GM18873 (cell line): ENCODE measurements around the gene DLGAP5.

Source experiments
- ATAC-seq: cut with Tn5 transposase; IDR thresholded peaks from one replicate; pipeline ENCODE4 v1.9.1; 2021; ENCODE audit warnings: mild to moderate bottlenecking, moderate library complexity, moderate number of reproducible peaks; ENCODE audit not compliant: unreplicated experiment, low FRiP score

The DLGAP5 gene

DNA sequence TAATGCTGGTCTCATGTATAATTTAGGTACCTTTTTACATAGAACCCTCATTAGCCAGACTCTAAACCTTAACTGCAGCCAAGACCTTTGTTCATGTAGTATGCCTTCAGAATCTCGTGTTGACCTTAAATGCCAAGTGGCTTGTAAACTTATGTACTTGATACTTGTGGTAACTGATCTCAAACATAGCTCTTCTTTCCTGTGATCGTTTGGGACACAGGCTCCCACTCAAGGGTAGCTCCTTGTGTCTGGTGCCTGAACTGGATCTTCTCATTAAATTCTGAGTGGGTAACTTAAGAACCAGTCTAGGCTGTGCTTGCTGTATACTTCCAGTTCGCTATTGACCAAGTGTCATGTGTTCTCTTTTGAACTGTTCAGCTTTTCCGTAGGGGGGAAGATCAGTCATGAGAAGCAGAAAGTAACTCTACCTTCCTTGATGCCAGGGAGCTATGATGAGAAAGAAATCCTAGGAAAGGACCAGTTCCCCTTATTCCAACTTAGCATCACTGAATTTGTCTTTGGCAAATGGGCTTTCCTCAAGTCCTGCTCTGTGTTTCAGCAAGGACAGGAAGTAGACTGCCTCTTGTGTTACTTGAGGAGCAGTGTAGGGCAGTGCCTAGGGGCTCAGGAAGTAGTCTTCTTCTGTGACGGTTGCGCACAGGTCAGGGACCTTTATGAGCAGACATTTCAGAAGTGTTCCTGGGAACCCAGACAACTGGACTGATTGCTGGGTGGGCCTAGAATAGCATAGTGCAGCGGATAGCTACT lies 59.8 kb downstream of the DLGAP5 start:
- no peak for ATAC-seq

DNA sequence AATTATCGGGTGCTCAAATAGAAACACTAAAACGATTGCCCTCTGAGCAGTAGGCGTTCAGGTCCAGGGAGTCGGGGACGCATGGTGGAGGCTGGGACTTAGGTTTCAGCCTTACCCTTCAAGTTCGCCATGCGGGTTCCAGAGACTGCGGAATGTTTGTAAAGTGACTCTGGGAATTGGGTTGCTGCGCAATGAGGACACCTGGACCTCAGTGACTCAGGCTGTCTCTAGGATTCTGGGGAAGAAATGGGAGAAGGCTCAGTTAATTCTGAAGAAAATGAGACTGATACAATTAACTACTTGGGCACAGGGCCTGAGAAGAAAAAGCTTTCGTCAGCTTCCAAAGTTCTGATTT lies 61.2 kb downstream of the DLGAP5 start:
- no peak for ATAC-seq

DNA sequence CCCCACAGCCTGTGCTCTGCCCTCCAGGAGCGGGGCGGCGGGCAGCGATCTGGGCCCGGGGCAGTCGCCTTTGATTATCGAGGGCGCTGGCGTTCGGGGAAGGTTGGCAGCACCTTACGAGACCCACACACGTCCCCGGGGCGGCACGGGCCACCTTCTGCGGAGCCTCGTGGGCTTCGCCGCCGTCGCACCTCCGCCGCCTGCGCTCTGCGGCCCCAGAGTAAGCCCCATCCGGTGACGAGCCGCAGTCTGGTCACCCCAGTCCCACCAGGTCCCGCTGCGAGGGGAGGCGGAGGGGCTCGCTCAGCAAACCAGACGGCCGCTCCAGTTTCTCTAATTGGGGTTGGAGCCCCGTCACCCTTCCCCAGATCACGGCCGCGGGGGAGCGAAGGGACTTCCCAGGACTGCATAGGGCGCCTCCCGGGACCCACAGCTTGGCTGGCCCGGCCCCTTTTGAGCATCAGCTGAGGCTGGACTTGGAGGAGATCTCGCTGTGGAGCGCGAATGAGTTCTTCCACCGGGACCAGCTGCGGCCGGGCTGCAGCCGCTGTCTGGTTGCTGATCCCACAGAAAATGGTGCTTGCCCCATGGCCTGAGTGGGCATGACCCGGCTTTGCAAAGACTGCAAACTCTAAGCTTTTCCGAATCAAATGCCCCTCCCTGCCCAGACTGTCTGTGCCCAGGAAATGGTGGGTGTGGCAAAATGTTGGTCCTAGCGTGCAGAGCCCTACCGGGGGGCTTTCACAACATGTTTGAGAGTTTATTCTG lies 61.8 kb downstream of the DLGAP5 start:
- ATAC-seq, result peak; percentile 42

DNA sequence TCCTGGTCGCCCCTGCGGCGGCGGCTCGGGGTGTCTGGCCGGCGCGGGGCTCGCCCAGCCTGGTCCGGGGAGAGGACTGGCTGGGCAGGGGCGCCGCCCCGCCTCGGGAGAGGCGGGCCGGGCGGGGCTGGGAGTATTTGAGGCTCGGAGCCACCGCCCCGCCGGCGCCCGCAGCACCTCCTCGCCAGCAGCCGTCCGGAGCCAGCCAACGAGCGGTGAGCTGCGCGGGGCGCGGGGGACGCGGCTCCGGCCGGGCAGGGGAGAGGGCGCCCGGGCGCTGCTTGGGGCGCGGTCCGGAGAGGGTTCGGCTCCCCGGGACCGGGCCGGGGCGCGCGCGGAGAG lies 62.3 kb downstream of the DLGAP5 start, which contains the start of gene LGALS3:
LGALS3 (plus strand) TSS at position 167 of the 342 bp plus-strand sequence. CDS start 8,122 bp downstream, outside the sequence.
- ATAC-seq, result peak; percentile 27

DNA sequence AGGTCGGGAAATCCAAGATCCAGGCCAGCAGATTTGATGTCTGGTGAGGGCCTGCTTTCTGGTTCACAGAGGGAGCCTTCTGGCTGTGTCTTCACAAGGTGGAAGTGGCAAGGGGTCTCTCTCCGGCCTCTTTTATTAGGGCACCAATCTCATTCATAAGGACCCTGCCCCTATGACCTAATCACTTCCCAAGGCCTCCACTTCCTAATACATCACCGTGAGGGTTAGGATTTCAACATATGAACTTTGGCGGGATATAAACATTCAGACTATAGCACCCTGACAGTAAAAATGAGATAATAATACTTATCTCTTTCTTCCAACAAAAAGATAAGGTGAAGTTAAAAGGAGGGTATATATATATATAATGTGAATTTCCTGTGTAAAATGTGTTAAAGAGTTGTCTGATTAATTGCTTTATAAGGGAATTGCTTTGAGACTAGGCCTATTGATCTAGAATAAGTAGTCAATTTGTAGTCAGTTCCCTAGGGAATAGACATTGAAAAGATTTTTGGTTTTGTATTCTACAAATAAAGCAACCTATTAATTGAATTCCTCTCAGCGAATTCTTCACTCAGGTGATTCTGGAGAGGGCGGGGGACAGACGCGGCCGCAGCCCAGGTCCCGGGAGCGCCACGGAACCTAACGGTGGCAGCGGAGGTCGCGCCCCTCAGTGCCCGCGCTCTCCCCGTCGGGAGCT lies 62.8 kb downstream of the DLGAP5 start:
- no peak for ATAC-seq

DNA sequence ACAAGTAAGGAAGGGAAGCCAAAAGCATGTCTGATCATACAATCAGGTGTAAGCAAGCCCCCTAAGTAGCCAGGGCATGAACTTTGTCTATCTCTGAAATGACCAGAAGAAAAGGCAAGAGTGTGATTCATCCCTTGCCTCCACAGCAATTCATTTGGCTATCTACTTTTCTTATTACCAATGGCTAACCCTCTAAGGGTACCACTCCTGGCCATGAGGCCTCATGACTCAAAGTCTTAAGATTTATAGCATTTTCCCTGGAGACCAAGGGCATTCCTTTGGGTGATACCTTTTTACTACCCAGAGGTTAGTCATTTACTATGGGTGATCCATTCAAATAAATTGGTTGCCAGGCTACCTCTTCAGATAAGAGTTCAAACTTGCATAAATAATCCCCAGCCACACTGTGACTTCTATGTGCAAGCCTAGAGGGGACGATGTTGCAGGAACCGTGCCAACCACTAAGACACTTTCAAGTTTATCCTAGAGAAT lies 63.9 kb downstream of the DLGAP5 start:
- ATAC-seq, result no peak

DNA sequence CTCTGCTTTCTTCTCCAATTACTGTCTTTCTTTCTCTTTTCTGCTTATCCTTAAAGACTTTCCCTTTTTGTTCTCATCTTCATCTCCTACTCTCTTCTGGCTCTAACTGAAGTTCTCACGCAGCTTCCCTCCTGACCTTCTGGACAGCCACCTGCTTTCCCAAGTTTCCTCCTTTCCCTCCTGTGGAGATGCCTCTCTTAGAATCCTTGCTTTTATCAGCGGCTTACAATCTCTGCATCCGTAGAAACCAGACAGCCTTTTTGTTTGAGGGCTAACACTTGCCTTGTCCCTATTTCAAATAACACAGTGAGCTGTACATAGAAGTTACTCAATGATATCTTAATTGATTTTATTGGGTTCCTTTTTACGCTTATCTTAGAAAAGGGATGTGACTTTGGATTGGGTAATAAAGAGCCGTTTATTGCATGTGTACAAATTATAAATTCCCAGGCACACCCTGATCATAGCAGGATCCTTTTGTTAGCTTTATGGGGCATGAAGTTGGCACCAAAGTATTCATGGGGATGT lies 64.4 kb downstream of the DLGAP5 start:
- ATAC-seq, result no peak

DNA sequence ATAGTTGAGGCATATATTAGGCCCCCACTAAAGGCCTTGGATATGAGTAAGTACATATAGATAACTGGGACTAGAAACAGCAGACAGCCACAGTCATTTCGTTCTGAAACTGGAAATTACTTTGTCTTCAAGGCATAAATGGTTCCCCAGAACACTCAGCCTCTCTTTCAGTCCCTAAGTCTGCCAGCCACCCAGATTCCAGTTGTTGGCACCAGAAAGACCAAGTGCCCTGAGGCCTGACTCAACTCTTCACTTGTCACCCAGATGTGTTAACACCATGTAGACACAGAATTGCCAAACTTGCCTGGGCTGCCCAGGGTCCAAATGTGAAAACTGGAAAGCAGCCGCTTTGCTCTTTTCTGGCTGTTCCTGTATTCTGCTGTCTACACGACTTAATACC lies 65.4 kb downstream of the DLGAP5 start:
- ATAC-seq, result no peak

DNA sequence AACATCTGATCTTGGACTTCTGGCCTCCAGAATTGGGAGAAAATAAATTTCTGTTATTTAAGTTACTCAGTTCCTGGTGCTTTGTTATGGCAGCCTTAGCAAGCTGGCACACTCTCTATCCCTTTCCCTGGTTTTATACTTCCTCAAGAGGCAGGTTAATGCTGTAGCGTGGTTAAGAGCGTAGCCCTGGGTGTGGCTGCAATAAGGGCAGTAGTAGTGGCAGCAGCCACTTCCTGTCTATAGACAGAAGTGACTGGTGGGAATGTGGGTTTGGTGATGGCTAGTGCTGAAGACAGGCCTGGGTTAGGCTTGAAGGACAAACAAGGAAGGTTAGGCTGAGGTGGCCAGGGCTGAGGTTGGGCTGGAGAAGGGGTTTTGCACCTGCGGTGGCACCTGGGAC lies 66.0 kb downstream of the DLGAP5 start:
- ATAC-seq, result no peak

DNA sequence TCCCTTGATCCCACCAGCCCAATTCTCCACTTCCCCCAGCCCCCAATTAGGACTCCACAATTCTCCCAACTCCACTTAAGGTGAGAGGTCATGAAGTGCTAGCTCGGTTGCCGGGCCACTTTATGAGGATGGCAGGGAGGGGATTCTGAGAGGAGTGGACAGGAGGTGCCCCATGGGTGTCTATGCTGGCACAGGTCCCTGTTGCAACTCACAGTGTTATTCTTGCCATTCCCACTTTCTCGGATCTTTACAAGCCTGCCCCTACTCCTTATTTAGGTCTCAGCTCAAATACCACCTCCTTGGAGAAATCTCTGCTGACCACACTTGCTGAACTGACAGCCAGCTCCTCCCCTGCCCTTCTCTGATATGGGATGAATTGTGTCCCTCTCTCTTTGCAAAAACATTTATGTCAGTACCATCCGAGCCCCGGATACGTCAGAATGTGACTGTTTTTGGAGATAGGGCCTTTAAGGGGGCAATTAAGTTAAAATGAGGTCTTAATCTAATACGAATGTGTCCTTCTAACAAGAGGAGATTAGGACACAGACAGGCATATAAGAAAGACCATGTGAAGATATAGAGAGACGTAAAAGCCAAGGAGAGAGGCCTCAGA lies 66.5 kb downstream of the DLGAP5 start:
- ATAC-seq, result no peak

DNA sequence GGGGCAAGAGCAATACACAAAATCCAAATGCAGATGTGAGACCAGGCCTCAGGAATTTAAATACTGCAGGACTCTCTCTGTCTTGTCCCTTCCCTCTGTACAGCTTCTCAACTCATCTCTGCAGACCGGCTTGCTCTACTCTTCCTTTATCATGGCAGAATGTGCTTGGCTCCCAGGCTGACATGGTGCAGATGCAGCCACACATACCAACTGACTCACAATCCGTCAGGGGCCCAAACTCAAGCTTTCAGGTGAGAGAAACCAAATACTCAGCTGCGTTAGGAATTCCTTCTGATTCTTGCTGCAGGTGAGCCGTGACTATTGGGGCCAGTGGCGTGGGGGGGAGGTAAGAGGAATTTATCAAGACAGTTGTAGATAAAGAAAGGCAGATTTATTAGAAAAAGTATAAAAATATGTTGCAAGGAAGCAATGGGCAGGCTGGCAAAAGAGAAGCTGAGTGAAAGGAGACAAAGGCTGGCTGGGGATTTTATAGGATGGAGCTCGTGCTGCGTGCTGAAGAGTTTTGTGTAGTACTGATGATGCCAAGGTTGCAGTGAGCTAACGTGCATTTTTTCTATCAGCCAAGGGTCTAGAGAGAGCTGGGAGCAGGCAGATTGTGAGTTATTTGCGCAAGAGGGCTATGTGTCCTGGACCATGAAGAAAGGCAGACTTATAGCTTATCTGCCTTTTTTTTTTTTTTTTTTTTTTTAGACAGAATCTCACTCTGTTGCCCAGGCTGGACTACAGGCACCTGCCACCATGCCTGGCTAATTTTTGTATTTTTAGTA lies 67.3 kb downstream of the DLGAP5 start:
- ATAC-seq, result no peak

DNA sequence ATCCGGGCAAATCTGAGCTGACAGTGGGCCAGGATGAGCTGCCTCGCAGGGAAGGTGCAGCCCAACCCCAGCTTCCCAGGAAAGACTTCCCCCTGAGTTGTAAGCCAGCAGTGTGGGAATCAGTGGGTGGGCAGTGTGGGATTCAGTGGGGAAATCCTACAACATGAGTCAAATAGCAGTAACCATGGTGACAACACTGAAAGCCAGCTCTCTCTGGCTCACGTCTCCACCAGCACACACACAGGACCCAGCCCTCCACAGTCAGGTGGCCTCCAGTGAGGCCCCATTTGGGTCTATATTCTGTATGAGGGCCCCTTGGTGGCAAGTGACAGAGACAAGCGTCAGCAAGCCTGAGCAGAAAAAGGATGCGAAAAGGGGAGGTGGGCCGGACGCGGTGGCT lies 68.3 kb downstream of the DLGAP5 start:
- ATAC-seq, result no peak

DNA sequence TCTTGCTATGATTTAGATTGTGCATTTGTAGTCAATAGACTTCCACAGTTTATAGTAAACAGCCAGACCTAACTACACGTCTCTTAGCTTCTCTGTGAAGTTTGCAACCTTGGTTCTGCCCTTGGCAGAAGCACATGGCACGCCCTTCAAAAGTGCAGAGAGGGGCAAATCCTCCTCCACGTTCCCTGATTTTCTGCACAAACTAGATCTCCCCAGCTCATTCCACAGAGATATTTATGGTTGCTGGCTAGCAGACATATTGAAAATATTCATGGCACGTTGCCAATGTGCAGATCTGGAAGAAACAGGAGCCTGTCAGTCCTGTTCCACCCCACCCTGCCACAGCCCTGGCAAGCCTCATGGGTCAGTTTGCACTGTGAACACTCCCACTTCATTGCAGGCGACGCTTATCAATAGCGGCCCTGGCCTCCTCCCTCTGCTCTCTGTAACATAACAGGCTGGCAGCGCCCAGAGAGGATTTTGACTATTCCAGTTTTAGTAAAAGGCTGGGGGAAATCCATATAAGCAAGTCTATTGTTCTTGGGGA lies 68.9 kb downstream of the DLGAP5 start:
- ATAC-seq, result no peak

DNA sequence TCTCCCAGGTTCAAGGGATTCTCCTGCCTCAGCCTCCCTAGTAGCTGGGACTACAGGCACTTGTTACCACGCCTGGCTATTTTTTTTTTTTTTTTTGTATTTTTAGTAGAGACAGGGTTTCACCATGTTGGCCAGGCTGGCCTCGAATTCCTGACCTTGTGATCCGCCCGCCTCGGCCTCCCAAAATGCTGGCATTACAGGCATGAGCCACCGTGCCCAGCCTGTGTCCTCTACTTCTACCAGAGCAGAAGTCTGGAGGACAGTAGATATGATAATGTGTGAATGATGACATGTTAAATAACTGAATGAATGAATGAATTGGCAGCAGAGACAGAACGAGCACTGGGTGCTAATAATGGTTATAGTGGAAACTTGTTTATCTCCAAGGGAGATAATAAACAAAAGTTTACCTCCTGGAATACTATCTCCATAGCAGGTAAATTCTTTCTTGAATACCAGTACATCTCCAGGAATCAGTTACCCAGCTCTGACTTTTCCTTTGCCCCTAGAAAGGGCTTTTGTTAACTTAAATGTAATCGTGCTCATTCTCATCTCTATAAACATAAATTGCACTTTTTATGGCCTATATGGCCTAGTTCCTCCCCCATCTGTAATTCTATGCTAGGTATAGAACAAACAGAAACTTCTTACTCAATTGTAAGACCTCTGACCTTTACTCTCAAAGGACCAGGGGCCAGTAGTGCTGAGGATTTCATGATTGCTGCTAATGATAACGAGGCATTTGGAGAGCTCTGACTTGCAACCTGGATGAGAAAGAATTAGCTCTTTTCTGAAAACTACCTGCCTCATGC lies 69.6 kb downstream of the DLGAP5 start:
- ATAC-seq, result no peak

DNA sequence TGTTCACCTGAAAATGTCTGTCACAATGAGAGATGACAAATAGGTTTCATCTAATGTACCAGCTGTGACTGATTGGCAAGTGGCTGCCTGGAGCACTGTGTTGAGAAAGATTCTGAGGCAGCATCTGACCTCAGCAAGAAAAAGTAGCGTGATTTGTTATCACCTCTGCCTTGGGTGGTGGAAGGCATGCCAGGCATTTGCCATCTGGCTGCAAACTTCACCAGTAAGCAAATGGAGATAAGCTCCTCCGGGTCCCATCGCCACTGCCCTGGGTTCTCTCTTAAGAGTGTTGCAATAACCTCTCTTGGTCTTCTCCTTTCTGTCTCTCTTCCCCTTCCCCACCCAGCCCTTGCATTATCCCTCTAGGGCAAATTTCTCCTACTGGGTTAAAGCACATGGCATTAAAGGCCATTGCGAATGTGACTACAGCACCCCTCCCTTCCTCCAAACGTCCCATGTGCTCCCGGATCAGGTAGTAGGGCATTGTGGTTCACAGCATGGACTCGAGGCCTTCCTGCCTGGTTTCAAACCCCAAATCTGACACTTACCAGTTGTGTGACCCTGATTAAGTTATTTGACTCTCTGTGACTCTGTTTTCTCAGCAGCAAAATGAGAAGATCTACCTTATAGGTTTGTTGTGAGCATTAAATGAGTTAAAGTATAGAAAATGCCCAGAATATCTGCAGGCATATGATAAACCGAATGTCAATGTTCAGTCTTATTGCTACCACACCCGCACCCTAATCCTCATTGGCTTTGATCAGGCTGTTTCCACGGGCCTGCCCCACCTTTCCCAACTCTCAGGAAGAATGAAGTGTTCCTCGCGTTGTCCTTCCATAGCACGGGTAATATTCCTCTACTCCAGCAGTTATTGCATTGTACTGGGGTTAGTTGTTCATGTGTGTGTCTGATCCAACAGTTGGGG lies 70.6 kb downstream of the DLGAP5 start:
- ATAC-seq, result no peak

DNA sequence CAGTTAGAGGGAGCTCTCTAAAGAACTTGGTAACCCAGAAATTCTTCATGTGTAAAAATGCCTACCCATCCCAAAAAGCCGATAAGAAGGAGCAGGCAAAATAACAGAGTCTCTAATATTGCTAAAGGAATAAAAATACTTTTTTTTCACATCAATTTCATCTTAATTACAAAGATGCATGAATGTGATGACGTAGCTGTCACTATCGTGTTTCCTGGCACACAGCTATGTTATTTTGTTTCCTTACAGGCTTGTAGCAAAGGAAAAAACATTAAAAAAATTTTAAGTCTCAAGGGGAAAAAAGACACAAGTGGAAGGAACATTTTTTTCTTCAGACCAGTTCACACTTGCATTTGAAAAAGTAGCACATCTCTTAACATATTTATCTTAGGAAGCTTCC lies 72.6 kb downstream of the DLGAP5 start:
- no peak for ATAC-seq

DNA sequence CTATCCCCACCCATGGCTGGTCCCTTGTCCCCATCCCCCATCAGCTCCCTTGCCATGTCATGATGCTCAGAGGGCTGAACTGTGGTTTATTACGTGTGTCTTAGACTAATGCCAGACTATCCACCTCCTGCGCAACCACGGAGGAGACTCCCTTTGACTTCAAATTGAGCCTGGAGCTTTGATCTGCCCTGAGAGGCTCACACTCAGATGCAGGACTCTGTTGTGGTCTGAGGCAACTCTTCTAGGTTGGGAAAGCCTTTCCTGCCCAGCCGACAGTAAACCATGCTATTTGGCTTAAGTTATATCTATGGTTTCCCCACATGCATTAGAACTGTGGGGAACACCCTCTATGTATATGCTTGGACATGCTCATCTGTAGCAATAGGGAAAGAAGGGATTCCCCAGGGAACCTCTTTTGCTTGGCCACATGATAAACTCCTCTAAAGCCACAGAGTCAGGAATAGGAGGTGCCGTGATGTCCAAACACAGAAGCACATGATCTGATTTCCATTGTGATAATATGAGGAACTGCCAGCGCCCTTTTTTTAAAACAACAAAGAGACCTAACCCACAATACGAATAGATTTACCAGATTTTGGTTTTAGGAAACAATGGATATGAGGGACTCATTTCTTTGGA lies 73.5 kb downstream of the DLGAP5 start:
- no peak for ATAC-seq
